GM12878 (cell line): ENCODE results near the gene ZDHHC14.

Experiments
- NRF1 ChIP-seq: conservative IDR thresholded peaks from 2 replicates; pipeline ENCODE4 v1.6.1; 2011; ENCODE audit warnings: mild to moderate bottlenecking, low read depth, low read length, improper control_type of control experiment
- POLR2AphosphoS5 ChIP-seq: IDR thresholded peaks from 2 replicates; pipeline ENCODE4 v1.6.1; 2011; ENCODE audit warnings: mild to moderate bottlenecking, low read length, inconsistent platforms
- SMC3 ChIP-seq: IDR thresholded peaks from 2 replicates; pipeline ENCODE4 v1.6.1; 2011; ENCODE audit warnings: low read length, improper control_type of control experiment, borderline replicate concordance
- SP1 ChIP-seq: IDR thresholded peaks from one replicate; pipeline ENCODE4 v1.6.1; 2011; ENCODE audit warnings: low read depth, low read length
- TAF1 ChIP-seq: IDR thresholded peaks from 2 replicates; pipeline ENCODE4 v1.6.1; 2011; ENCODE audit warnings: mild to moderate bottlenecking, low read depth, low read length, borderline replicate concordance
- TF ChIP-seq, protein P1 (sequence below), 3 experiments: IDR thresholded peaks in 2 of 3; conservative IDR thresholded peaks in 1 of 3; 2 replicates each; pipeline ENCODE4 v1.5.1; 2011; ENCODE audit warnings: low read depth in 3 of 3, low read length in 3 of 3, mild to moderate bottlenecking in 3 of 3, control low read depth in 2 of 3, moderate library complexity in 2 of 3, inconsistent platforms in 1 of 3, mixed read lengths in 1 of 3; ENCODE audit not compliant: control insufficient read depth in 2 of 3, insufficient read depth in 1 of 3; ENCODE audit errors: extremely low read depth in 1 of 3

DNA sequence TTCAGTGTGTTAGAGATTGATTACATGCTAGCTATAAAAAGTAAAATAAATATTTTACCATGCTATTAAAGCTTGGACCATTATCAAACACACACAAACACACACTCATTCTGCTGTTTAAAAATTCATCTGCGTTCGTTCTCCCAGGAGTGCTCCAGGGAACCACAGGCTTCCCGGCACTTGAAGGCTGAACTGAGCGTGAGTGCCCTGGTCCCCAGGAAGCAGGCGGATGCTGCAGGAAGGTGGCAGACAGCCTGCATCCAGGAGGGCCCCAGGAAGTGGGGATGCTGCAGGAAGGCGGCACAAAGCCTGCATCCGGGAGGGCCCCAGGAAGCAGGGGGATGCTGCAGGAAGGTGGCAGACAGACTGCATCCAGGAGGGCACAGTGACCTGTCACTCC, 294.8 kb downstream of the ZDHHC14 start:
- no peak for TF ChIP-seq POLR2AphosphoS5
- TF ChIP-seq, protein P1, sequence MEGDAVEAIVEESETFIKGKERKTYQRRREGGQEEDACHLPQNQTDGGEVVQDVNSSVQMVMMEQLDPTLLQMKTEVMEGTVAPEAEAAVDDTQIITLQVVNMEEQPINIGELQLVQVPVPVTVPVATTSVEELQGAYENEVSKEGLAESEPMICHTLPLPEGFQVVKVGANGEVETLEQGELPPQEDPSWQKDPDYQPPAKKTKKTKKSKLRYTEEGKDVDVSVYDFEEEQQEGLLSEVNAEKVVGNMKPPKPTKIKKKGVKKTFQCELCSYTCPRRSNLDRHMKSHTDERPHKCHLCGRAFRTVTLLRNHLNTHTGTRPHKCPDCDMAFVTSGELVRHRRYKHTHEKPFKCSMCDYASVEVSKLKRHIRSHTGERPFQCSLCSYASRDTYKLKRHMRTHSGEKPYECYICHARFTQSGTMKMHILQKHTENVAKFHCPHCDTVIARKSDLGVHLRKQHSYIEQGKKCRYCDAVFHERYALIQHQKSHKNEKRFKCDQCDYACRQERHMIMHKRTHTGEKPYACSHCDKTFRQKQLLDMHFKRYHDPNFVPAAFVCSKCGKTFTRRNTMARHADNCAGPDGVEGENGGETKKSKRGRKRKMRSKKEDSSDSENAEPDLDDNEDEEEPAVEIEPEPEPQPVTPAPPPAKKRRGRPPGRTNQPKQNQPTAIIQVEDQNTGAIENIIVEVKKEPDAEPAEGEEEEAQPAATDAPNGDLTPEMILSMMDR (IDR thresholded peaks at IDR 0.05 in 2 of 3, conservative IDR thresholded peaks at IDR 0.05 in 1 of 3; ENCODE audit: control insufficient read depth in 2 of 3, extremely low read depth in 1 of 3, insufficient read depth in 1 of 3, low read depth in 3 of 3, low read length in 3 of 3), result no peak
- TF ChIP-seq SP1, result no peak
- no peak for TF ChIP-seq SMC3
- no peak for TF ChIP-seq NRF1
- no peak for TF ChIP-seq TAF1
